ENCODE data around the gene PC. TPM values are rescaled to one million over a fixed set of nuclear protein-coding genes. Genes with fewer than 3 reads are reported as not detected.

PC gene
- total RNA-seq (ENCODE audit: low replicate concordance): 9.3 and 14.7 TPM in 2 replicates

GRCh38 chr11:66958232-66958955 is at the start of gene PC:
PC (minus strand) TSS chr11:66958383; CDS start chr11:66872159, 86,224 bp downstream.

DNA sequence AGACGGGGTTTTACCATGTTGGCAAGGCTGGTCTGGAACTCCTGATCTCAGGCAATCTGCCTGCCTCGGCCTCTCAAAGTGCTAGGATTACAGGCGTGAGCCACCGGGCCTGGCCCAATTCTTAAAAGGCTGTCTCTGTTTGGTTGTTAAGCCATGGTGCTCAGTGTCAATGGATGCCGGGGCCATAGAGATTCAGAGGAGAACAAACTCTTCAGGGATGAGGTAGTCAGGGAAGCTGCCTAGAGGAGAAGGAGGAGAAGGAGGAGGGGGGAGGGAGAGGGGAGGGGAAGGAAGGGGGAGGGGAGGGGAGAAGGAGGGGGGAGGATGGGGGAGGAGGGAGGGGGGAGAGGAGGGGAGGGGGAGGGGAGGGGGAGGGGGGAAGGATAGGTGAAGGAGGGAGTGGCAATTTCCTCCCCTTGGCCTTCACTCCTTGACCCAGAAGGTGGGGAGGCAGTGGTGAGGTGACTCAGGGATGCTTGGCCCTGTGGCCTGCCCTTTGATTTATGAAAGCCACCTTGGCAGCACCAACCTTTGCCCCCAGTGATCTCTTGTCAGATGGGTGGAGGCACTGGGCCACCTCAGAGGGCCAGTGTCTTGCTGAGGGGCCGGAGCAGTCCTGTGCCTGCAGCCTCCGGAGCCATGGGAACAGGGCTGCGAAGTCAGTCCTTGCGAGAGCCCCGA is 16.7 kb upstream of the PC start, which contains the start of gene C11orf86:
Gene C11orf86, plus strand, starts transcription at position 581 of the 681 bp plus-strand sequence. Its CDS starts 59 bp downstream, at position 640.

DNA sequence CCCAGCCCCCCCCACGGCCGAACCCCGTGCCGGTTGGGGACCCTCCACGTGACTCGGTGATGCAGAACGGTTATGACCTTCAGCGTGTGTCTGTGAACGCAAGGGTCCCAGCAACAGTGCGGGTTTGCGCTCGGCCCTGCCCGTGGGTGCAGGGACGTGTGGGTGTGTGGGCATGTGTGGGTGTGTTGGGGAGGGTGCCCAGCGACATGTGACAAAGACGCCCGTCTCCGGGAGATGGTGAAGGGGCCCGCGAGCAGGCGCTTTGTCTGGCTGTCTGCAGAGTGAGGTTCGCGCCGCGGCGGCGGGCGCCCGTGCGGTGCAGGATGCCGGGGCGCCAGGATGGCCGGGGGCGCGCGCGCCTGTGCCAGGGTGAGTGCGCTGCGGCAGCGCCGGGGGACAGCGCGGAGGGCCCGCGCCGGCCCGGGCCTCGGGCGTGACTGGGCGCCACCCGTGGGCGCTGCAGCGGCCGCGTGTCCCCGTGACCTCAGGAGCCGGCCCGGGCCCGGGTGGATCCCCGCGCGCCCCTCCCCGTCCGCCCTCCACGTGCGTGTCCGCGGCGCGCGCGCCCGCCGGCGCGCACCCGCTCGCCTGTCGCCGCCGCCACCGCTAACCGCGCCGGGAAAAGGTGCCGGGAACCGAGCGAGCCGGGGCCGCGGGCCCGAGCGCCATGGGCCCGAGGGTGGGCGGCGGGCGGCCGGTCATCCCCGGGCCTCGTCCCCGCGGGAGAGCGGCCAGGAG is 101.5 kb downstream of the PC start, which contains the start of gene LRFN4:
Gene LRFN4, plus strand, starts transcription at position 569 of the 738 bp plus-strand sequence. CDS start 681 bp downstream, outside the sequence.

GRCh38 chr11:66842896-66843775 is 115.0 kb downstream of the PC start, which contains the start of gene RCE1:
RCE1 (plus strand) TSS chr11:66843441; CDS start chr11:66843456, 15 bp downstream.

Other genes starting within 250 kb of the PC start
- 0.94 and 9.2 TPM in 2 replicates for gene SPTBN2, start 229.2 kb downstream of the PC start, total RNA-seq (ENCODE audit: low replicate concordance)
- gene RCE1, start 114.9 kb downstream of the PC start, total RNA-seq (ENCODE audit: low replicate concordance): 4.2 and 10.4 TPM in 2 replicates
- gene LRFN4, start 101.3 kb downstream of the PC start, total RNA-seq (ENCODE audit: low replicate concordance): 5.3 and 12.9 TPM in 2 replicates
- not detected in 2 replicates for gene C11orf86, start 16.9 kb upstream of the PC start, total RNA-seq (ENCODE audit: low replicate concordance)
- gene SYT12, start 64.8 kb upstream of the PC start, total RNA-seq (ENCODE audit: low replicate concordance): 0.23 and 0.83 TPM in 2 replicates
- 11.8 and 19.6 TPM in 2 replicates for gene RHOD, start 98.5 kb upstream of the PC start, total RNA-seq (ENCODE audit: low replicate concordance)
- gene KDM2A, start 160.9 kb upstream of the PC start, total RNA-seq (ENCODE audit: low replicate concordance): 25.2 and 44.6 TPM in 2 replicates

Measured in smooth muscle cell of the coronary artery (primary cell).